Islet precursor cell (in vitro differentiated cells): Measurements from ENCODE around the gene R3HDM2.

Source experiments
- DNase-seq: peaks from one replicate; pipeline ENCODE4 v3.0.0-alpha.2; 2018

R3HDM2 gene

GRCh38 chr12:57430931-57431566, at the start of gene R3HDM2:
TSS of gene R3HDM2 (minus strand) at chr12:57431043. CDS start at chr12:57310428, 120,615 bp downstream.
- DNase-seq = peak; percentile 98

GRCh38 chr12:57479376-57480115, 48.7 kb upstream of the R3HDM2 start, which contains the start of gene ARHGAP9:
TSS of gene ARHGAP9 (minus strand) at chr12:57479866. CDS start at chr12:57479406, 460 bp downstream.
- DNase-seq = no peak

- DNase-seq = no peak
Measured at GRCh38 chr12:57479043-57479375, 48.2 kb upstream of the R3HDM2 start.

- no peak for DNase-seq
Measured at GRCh38 chr12:57477710-57478681, 47.2 kb upstream of the R3HDM2 start.

- no peak for DNase-seq
Measured at GRCh38 chr12:57476993-57477709, 46.3 kb upstream of the R3HDM2 start.

GRCh38 chr12:57476162-57476992, 45.5 kb upstream of the R3HDM2 start:
- no peak for DNase-seq

GRCh38 chr12:57475271-57476161, 44.7 kb upstream of the R3HDM2 start:
- peak; percentile 76 for DNase-seq

GRCh38 chr12:57474862-57475261, 44.0 kb upstream of the R3HDM2 start:
- DNase-seq = no peak

GRCh38 chr12:57474430-57474829, 43.6 kb upstream of the R3HDM2 start:
- DNase-seq = no peak

- no peak for DNase-seq
Measured at GRCh38 chr12:57473886-57474285, 43.0 kb upstream of the R3HDM2 start.

- DNase-seq = no peak
Measured at GRCh38 chr12:57473392-57473791, 42.5 kb upstream of the R3HDM2 start.

GRCh38 chr12:57472391-57472790, 41.5 kb upstream of the R3HDM2 start:
- no peak for DNase-seq

- no peak for DNase-seq
Measured at GRCh38 chr12:57471661-57472060, 40.8 kb upstream of the R3HDM2 start.

- no peak for DNase-seq
Measured at GRCh38 chr12:57470970-57471656, 40.3 kb upstream of the R3HDM2 start.

- DNase-seq = no peak
Measured at GRCh38 chr12:57470286-57470969, 39.6 kb upstream of the R3HDM2 start.

- no peak for DNase-seq
Measured at GRCh38 chr12:57469296-57470164, 38.7 kb upstream of the R3HDM2 start.

GRCh38 chr12:57467915-57468314, 37.1 kb upstream of the R3HDM2 start:
- no peak for DNase-seq

GRCh38 chr12:57467212-57467874, 36.5 kb upstream of the R3HDM2 start:
- no peak for DNase-seq
